GM21447 (cell line): ENCODE results near the gene WSCD2.

Experiments
- ATAC-seq: cut with Tn5 transposase; IDR thresholded peaks from one replicate; pipeline ENCODE4 v1.9.1; 2021; ENCODE audit not compliant: unreplicated experiment

WSCD2 gene

GRCh38 chr12:108231109-108231905 lies 102.2 kb downstream of the WSCD2 start:
- no peak for ATAC-seq

GRCh38 chr12:108231909-108232434 lies 102.9 kb downstream of the WSCD2 start:
- no peak for ATAC-seq

DNA sequence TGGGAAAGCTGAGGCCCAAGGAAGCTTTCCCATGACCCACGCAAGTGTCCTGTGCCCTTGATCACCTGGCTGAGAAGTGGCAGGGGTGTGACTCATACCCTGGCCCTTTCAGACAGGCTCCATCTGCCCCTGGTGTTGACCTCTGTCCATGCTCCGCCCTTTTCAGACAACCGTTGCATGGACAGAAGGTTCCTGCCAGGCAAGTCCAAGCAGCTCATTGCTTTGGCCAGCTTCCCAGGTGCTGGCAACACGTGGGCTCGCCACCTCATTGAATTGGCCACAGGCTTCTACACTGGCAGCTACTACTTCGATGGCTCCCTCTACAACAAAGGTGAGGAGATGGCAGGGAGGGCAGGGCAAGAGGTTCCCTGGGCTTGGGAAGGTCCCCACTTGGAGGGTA lies 103.5 kb downstream of the WSCD2 start:
- ATAC-seq = no peak

GRCh38 chr12:108234158-108234557 lies 105.1 kb downstream of the WSCD2 start:
- ATAC-seq = no peak

GRCh38 chr12:108235197-108235984 lies 106.3 kb downstream of the WSCD2 start:
- no peak for ATAC-seq

DNA sequence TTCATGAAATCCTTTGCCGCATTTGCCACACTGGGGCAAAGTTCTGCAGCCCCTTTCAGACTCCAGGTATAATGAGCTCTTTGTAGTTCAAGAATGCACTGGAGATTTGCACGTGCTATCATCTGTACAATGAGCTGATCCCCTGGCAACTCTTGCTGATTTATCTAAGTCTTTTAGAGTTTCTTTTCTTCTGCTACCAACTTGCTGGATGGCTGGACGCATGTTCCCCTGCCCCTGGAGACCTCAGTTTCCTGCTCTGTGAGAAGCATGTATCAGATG lies 106.8 kb downstream of the WSCD2 start:
- ATAC-seq = no peak

DNA sequence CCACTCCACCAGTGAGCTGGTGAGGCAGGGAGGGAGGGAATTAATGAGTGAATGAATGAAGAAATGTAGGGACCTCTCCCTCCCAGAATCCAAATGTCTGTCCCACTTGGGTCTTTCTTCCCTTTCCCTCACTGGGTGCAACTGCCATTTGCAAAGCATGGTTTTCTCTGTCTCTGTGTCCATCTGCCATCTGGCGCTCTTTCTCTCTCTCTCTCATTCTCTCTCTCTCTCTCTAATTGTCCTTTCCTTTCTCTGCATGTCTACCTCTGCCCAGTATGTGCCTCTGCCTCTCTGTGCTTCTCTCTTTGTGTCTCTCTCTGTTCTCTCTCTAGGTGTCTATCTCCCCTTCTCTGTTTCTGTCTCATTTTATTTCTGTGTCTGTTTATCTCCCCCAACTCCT lies 107.3 kb downstream of the WSCD2 start:
- ATAC-seq = no peak

DNA sequence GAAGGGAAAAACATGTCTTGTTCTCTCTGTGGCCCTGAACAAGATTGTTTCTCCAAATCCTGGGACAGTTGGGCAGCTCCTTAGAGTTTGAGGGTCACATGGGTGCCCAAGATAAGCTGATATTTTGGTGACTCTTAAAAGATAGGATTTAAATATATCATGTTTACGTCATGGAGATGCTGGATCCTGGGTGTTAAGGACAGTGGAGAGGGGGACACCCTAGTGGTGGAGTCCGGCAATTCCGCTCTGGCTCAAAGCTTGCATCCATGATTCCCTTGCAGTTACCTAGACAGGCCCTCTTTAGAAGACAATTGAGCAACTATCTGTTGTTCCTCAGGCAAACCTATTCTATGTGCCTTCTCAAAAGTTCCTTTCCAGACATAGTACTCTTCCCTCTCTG lies 108.2 kb downstream of the WSCD2 start:
- no peak for ATAC-seq

DNA sequence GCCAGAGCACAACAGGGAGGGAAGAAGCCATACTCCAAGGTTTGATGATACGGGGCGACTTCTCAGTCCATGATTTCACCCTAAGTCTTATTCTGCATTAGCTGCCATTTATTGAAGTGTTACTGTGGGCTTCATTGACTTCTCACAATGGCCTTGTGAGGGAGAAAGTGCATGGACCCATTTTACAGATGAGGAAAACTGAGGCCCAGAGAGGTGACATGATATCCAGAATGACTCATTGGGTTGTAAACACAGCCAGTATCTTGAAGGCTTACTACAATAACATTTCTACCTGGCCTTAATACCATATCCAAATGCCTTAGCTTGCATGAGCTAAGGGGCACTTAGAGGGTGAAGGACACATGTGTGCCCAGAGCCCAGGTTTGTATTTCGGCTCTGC lies 109.4 kb downstream of the WSCD2 start:
- ATAC-seq = no peak

GRCh38 chr12:108239378-108239777 lies 110.3 kb downstream of the WSCD2 start:
- no peak for ATAC-seq

GRCh38 chr12:108240027-108240785 lies 111.1 kb downstream of the WSCD2 start:
- no peak for ATAC-seq

- ATAC-seq = no peak
Observed at GRCh38 chr12:108240928-108241327, 111.8 kb downstream of the WSCD2 start.

DNA sequence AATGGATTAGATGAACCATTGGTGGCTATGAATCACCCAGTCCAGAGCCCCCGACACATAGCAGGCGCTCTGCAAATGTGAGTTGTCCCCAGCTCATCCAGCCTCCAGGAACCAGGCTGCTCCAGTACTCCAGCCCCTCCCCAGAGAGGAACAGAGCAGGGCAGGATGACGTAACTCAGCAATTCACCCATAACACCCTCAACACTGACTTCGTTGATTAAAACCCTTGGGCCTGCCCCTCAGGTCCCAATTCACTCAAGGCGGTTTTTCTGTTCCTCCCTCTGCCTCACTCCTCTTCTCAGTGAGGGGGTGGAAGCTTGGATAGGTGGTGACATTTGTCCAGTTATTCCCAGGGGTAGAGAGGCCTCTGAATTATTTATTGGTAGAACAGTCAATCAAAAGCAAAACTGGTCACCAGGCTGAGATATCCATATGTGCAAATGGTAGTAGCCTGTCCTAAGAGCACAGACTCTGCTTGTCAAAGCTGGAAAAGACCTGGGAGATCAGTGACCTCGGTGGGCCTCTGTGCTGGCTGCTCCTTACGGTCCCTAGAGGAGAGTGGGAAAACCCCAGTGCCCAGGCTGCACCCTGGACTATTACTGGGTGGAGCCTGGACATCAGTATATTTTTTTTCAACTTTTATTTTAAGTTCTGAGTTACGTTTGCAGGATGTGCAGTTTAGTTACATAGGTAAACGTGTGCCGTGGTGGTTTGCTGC lies 113.1 kb downstream of the WSCD2 start:
- no peak for ATAC-seq

DNA sequence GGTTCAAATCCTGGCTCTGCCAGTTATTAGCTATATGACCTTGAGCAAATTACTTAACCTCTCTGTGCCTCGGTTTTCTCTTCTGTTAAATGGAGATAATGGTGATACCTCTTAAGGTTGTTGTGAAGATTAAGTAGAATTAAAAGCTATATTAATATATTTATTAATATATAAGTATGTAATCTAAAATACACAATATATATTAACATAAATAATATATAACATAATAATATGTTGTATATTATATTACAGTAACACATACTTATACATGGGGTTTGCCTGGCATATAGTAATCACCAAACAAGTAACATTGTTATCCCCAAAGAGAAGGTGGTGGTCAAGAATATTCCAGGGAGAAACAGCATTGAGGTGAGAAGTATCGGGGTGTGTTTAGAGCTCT lies 118.0 kb downstream of the WSCD2 start:
- no peak for ATAC-seq

DNA sequence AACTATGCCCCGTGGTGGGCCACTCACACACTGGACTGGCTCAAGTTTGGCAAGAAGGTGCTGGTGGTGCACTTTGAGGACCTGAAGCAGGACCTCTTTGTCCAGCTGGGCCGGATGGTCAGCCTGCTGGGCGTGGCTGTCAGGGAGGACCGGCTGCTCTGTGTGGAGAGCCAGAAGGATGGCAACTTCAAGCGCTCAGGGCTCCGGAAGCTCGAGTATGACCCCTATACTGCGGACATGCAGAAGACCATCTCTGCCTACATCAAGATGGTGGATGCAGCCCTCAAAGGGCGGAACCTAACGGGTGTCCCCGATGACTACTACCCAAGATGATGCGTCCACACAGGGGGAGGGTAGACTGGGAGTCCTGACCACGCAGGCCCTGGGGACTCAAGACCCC lies 118.9 kb downstream of the WSCD2 start:
- ATAC-seq = no peak

GRCh38 chr12:108252523-108252922 lies 123.4 kb downstream of the WSCD2 start:
- ATAC-seq = no peak

- ATAC-seq = no peak
Observed at GRCh38 chr12:108253540-108253939, 124.5 kb downstream of the WSCD2 start.

GRCh38 chr12:108254030-108254429 lies 124.9 kb downstream of the WSCD2 start:
- ATAC-seq = no peak

- no peak for ATAC-seq
Observed at GRCh38 chr12:108254517-108255251, 125.6 kb downstream of the WSCD2 start.

- ATAC-seq = no peak
Observed at GRCh38 chr12:108255252-108255602, 126.1 kb downstream of the WSCD2 start.
